CD4-positive, alpha-beta T cell (primary cell): ENCODE measurements around the gene SHCBP1L. TPM values are rescaled to one million over a fixed set of nuclear protein-coding genes. Genes with fewer than 3 reads are reported as not detected.

ENCODE experiments used
- ATAC-seq: fragments of 200-7000 bp; cut with Tn5 transposase; one replicate; pipeline ENCODE4 v1.10.0; 2022; ENCODE audit warnings: mild to moderate bottlenecking; ENCODE audit not compliant: poor library complexity
- CTCF ChIA-PET: fragments of 350-600 bp; sonication (Branson Sonifier 250); formaldehyde crosslinking; loops from one replicate; lab custom pipeline; 2021; ENCODE audit warnings: antibody characterized with exemption, inconsistent platforms; lab: Charles Lee
- POLR2A ChIA-PET: fragments of 350-600 bp; sonication (Branson Sonifier 250); formaldehyde crosslinking; loops from one replicate; lab custom pipeline; 2021; ENCODE audit warnings: antibody characterized with exemption, inconsistent platforms; lab: Charles Lee
- DNase-seq, 14 experiments: peaks; one replicate each; pipeline ENCODE4 v3.0.0-alpha.2; 2013 to 2020; ENCODE audit warnings: mixed read lengths in 2 of 14
- H3K27ac ChIP-seq, 2 donors: one replicate each; pipeline versions ENCODE4 v1.5.1 to v1.7.0; 2013; ENCODE audit warnings: low read length in 2 of 2, low read depth in 1 of 2, mild to moderate bottlenecking in 1 of 2
- H3K27me3 ChIP-seq, 2 experiments: 1 replicate in 1 of 2; 2 replicates in 1 of 2; pipeline versions ENCODE4 v1.6.1 to v1.7.0; 2013; ENCODE audit warnings: low read length in 2 of 2, control low read depth in 1 of 2, mild to moderate bottlenecking in 1 of 2, moderate library complexity in 1 of 2; ENCODE audit not compliant: insufficient read depth in 2 of 2, control insufficient read depth in 1 of 2
- H3K36me3 ChIP-seq: one replicate; pipeline ENCODE4 v1.6.1; 2013; ENCODE audit warnings: low read length, control low read depth; ENCODE audit not compliant: insufficient read depth
- H3K4me1 ChIP-seq: one replicate; pipeline ENCODE4 v1.6.1; 2013; ENCODE audit warnings: low read length, control low read depth; ENCODE audit not compliant: insufficient read depth
- H3K4me3 ChIP-seq: one replicate; pipeline ENCODE4 v1.5.1; 2013; ENCODE audit warnings: mild to moderate bottlenecking, low read length, moderate library complexity
- H3K9me3 ChIP-seq, 2 experiments: 1 replicate in 1 of 2; 2 replicates in 1 of 2; pipeline versions ENCODE4 v1.6.1 to v1.7.0; 2013; ENCODE audit warnings: low read length in 2 of 2, mild to moderate bottlenecking in 2 of 2, control low read depth in 1 of 2, moderate library complexity in 1 of 2; ENCODE audit not compliant: control insufficient read depth in 1 of 2, insufficient read depth in 1 of 2
- H3K27ac Mint-ChIP-seq: one replicate; pipeline ENCODE4 v1.8.0; 2020; ENCODE audit warnings: mixed read lengths
- H3K27me3 Mint-ChIP-seq: one replicate; pipeline ENCODE4 v1.8.0; 2021; ENCODE audit warnings: mixed read lengths
- H3K36me3 Mint-ChIP-seq: one replicate; pipeline ENCODE4 v1.8.0; 2021; ENCODE audit warnings: low read depth, mixed read lengths
- H3K4me1 Mint-ChIP-seq: one replicate; pipeline ENCODE4 v1.8.0; 2021; ENCODE audit warnings: low read depth, mixed read lengths
- H3K4me3 Mint-ChIP-seq: one replicate; pipeline ENCODE4 v1.8.0; 2020; ENCODE audit warnings: mild to moderate bottlenecking, mixed read lengths
- H3K9me3 Mint-ChIP-seq: one replicate; pipeline ENCODE4 v1.8.0; 2020; ENCODE audit warnings: mixed read lengths
- CTCF ChIP-seq: fragments of 200-600 bp; IDR thresholded peaks from one replicate; pipeline ENCODE4 v1.8.0; 2022; ENCODE audit warnings: antibody characterized with exemption, mild to moderate bottlenecking
- intact Hi-C, 2 experiments: fragments of 100-400 bp; cut with DNase I in 1 of 2; cut with micrococcal nuclease in 1 of 2; formaldehyde crosslinking; loops; one replicate each; pipeline versions ENCODE4 v1.15.1 to v1.9.0; 2023 to 2025; cut with DNase I, micrococcal nuclease
- total RNA-seq, 174 experiments: library from RNA in 2 of 174; stranded (reverse) in 2 of 174; gene quantifications; one replicate each; pipeline ENCODE4 v1.2.3 and lab custom pipeline; 2021 to 2026

Gene SHCBP1L
- total RNA-seq, 2 experiments from 2014 or later = not detected

- no peak overlapping the region for H3K27ac ChIP-seq
- H3K4me1 ChIP-seq = no peaks in the 10 kb centered on the region
- H3K4me1 Mint-ChIP-seq = no peaks in the 10 kb centered on the region
- CTCF ChIA-PET = no interaction called here
- H3K4me3 Mint-ChIP-seq = no peak overlapping the region
- ATAC-seq (no peak), DNase-seq (no peak)
- no peaks in the 10 kb centered on the region for H3K36me3 ChIP-seq
- no peaks in the 10 kb centered on the region for H3K9me3 ChIP-seq
- intact Hi-C loops = no loop called here
- TF ChIP-seq CTCF = no peak
- POLR2A ChIA-PET = no interaction called here
- no peaks in the 10 kb centered on the region for H3K36me3 Mint-ChIP-seq
- no peak overlapping the region for H3K4me3 ChIP-seq
- H3K27me3 ChIP-seq = no peaks in the 10 kb centered on the region
- no peak overlapping the region for H3K27ac Mint-ChIP-seq
- peaks cover 3% of the 10 kb centered on the region for H3K9me3 Mint-ChIP-seq
- H3K27me3 Mint-ChIP-seq = peaks cover 11% of the 10 kb centered on the region
These were observed 24.5 kb upstream of the SHCBP1L start for GRCh38 chr1:182977480-182977879.

DNA sequence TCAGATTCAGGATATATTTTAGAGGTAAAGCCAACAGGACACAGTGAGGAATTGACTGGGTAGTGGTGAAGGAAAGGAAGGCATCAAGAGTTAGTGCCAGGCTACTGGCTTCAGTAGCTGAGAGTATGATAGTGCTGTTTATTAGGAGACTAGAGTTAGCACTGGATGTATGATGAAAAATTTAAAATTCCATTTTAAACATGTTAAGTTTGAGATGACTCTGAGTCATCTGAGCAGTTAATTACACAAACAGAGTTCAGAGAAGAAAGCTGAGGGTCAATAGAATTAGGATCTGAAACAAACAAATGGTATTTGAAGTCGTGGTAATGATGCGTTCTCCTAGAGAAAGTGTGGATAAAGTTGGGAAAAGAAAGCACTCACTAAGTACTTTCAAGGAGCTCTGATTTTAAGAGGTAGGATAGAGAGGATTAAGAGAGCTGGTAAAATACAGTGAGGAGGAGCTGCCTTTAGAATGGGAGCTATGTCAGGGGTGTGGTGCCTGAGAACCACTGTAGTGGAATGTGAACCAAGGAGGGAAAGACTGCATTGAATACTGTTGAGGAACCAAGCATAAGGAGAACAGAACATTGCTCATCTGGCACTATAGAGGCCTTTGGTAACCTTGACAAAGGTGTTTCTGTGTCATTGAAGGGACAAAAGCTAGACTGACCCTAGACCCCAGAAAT lies 21.7 kb upstream of the SHCBP1L start:
- Histone ChIP-seq H3K27me3 (peaks cover 0 to under 1% of the 10 kb centered on the region in 2 experiments), H3K9me3 (no peaks in the 10 kb centered on the region), H3K27ac (no peak overlapping the region), H3K36me3 (no peaks in the 10 kb centered on the region), H3K4me3 (no peak overlapping the region), H3K4me1 (no peaks in the 10 kb centered on the region)
- Mint-ChIP-seq H3K4me1 (no peaks in the 10 kb centered on the region), H3K9me3 (no peaks in the 10 kb centered on the region), H3K27ac (no peak overlapping the region), H3K4me3 (no peak overlapping the region), H3K27me3 (peaks cover 11% of the 10 kb centered on the region), H3K36me3 (no peaks in the 10 kb centered on the region)
- intact Hi-C loops = no loop called here
- DNase-seq (no peak), ATAC-seq (no peak)
- POLR2A ChIA-PET = no interaction called here
- TF ChIP-seq CTCF = no peak
- CTCF ChIA-PET = no interaction called here

DNA sequence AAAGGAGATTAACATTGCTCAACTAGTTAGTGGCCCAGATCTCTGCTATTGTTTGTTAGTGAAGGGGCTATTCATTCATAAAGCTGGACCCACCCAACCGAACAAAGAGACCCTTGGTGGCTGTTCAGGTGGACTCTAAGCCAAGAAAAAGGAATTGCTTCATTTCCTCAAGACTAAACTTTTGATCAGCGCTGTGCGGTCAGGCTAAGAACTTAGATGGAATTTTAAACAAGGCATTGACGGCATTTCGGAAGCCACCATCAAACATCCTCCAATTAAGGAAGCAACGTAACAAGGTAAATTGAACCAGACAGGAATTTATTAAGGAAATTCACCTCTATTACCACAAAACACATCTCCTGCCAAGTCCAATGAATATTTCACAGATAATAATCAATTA lies 19.9 kb upstream of the SHCBP1L start:
- POLR2A ChIA-PET = no interaction called here
- TF ChIP-seq CTCF = no peak
- peaks cover 24% of the 10 kb centered on the region for H3K27me3 Mint-ChIP-seq
- ATAC-seq (no peak), DNase-seq (no peak)
- H3K27ac ChIP-seq = no peak overlapping the region
- no peaks in the 10 kb centered on the region for H3K4me1 Mint-ChIP-seq
- CTCF ChIA-PET = no interaction called here
- H3K4me3 ChIP-seq = no peak overlapping the region
- intact Hi-C loops = no loop called here
- H3K27ac Mint-ChIP-seq = no peak overlapping the region
- no peaks in the 10 kb centered on the region for H3K9me3 Mint-ChIP-seq
- H3K4me1 ChIP-seq = no peaks in the 10 kb centered on the region
- no peak overlapping the region for H3K4me3 Mint-ChIP-seq
- H3K27me3 ChIP-seq = peaks cover 0 to 5% of the 10 kb centered on the region in 2 experiments
- H3K9me3 ChIP-seq = no peaks in the 10 kb centered on the region
- H3K36me3 Mint-ChIP-seq = no peaks in the 10 kb centered on the region
- H3K36me3 ChIP-seq = no peaks in the 10 kb centered on the region
